ENCODE results near the gene RBM39. TPM values are rescaled to one million over a fixed set of nuclear protein-coding genes. Genes with fewer than 3 reads are reported as not detected.

Gene RBM39
- total and polyA plus RNA-seq, 2 of the 13 experiments (the other 11 are each of a cell fraction or from before 2014, with no cell fraction given), result 788 to 920 TPM

DNA sequence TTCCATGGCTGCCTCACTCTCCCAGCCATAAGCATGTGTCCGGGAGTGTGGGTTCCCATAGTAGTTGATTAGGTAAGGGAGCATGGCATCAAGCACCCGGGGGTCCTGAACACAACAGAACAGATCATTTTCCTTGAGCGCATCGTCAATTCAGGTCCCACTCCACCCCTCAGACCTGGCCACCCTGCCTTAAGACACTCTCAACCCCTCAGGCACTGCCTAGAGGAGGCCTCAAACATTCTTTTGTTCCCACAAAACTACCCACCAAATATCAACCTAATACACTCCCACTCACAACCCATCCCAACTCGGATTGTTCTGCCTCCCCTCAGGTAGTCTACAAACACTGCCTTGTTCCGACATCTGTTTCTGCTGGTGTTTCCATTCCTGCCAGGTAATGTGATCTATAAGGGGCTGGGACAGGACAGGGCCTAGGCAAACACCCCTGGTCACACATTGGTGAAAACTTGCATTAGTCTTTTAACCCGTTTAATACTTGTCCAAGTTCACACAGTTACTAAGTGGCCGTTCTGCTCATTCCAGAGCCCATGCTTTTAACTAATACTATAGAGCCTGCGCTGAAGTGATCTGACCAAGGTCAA, 44.3 kb downstream of the RBM39 start (continued):
- TF ChIP-seq, protein P1, sequence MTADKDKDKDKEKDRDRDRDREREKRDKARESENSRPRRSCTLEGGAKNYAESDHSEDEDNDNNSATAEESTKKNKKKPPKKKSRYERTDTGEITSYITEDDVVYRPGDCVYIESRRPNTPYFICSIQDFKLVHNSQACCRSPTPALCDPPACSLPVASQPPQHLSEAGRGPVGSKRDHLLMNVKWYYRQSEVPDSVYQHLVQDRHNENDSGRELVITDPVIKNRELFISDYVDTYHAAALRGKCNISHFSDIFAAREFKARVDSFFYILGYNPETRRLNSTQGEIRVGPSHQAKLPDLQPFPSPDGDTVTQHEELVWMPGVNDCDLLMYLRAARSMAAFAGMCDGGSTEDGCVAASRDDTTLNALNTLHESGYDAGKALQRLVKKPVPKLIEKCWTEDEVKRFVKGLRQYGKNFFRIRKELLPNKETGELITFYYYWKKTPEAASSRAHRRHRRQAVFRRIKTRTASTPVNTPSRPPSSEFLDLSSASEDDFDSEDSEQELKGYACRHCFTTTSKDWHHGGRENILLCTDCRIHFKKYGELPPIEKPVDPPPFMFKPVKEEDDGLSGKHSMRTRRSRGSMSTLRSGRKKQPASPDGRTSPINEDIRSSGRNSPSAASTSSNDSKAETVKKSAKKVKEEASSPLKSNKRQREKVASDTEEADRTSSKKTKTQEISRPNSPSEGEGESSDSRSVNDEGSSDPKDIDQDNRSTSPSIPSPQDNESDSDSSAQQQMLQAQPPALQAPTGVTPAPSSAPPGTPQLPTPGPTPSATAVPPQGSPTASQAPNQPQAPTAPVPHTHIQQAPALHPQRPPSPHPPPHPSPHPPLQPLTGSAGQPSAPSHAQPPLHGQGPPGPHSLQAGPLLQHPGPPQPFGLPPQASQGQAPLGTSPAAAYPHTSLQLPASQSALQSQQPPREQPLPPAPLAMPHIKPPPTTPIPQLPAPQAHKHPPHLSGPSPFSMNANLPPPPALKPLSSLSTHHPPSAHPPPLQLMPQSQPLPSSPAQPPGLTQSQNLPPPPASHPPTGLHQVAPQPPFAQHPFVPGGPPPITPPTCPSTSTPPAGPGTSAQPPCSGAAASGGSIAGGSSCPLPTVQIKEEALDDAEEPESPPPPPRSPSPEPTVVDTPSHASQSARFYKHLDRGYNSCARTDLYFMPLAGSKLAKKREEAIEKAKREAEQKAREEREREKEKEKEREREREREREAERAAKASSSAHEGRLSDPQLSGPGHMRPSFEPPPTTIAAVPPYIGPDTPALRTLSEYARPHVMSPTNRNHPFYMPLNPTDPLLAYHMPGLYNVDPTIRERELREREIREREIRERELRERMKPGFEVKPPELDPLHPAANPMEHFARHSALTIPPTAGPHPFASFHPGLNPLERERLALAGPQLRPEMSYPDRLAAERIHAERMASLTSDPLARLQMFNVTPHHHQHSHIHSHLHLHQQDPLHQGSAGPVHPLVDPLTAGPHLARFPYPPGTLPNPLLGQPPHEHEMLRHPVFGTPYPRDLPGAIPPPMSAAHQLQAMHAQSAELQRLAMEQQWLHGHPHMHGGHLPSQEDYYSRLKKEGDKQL (CRISPR knock-in tag; IDR thresholded peaks at IDR 0.05; ENCODE audit: low read depth), result no peak
- TF ChIP-seq TCF7 (IDR thresholded peaks at IDR 0.05; ENCODE audit: low read depth) (no peak), GATAD1 (CRISPR knock-in tag; IDR thresholded peaks at IDR 0.05) (no peak), TOPORS (CRISPR knock-in tag; IDR thresholded peaks at IDR 0.05) (no peak), ZBTB3 (CRISPR knock-in tag; IDR thresholded peaks at IDR 0.05; ENCODE audit: borderline replicate concordance, low read depth) (no peak), ZMAT5 (CRISPR knock-in tag; IDR thresholded peaks at IDR 0.05; ENCODE audit: borderline replicate concordance, low read depth) (no peak), ZKSCAN5 (CRISPR knock-in tag; IDR thresholded peaks at IDR 0.05) (no peak), ZSCAN30 (CRISPR knock-in tag; IDR thresholded peaks at IDR 0.05) (no peak), ZNF580 (CRISPR knock-in tag; IDR thresholded peaks at IDR 0.05; ENCODE audit: borderline replicate concordance, low read depth) (peak; percentile 18; the same call in 1 of the 2 replicates), CHD2 (IDR thresholded peaks at IDR 0.05; ENCODE audit: low read depth, low read length) (no peak), HBP1 (CRISPR knock-in tag; IDR thresholded peaks at IDR 0.05; ENCODE audit: low read depth) (0 out of 2 replicates have a peak, but pooled peaks have one; percentile 8), ATF1 (CRISPR knock-in tag; IDR thresholded peaks at IDR 0.05) (no peak), NFIC (IDR thresholded peaks at IDR 0.05; ENCODE audit: low read length) (no peak), AHDC1 (CRISPR knock-in tag; IDR thresholded peaks at IDR 0.05; ENCODE audit: borderline replicate concordance) (no peak)
- TF ChIP-seq, protein P2, sequence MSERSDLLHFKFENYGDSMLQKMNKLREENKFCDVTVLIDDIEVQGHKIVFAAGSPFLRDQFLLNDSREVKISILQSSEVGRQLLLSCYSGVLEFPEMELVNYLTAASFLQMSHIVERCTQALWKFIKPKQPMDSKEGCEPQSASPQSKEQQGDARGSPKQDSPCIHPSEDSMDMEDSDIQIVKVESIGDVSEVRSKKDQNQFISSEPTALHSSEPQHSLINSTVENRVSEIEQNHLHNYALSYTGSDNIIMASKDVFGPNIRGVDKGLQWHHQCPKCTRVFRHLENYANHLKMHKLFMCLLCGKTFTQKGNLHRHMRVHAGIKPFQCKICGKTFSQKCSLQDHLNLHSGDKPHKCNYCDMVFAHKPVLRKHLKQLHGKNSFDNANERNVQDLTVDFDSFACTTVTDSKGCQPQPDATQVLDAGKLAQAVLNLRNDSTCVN (CRISPR knock-in tag; IDR thresholded peaks at IDR 0.05; ENCODE audit: borderline replicate concordance), result no peak
